ENCODE measurements around the gene SLC12A5. TPM values are rescaled to one million over a fixed set of nuclear protein-coding genes. Genes with fewer than 3 reads are reported as not detected.
"Not testable (repeated sequence)": the region's sequence is repeated elsewhere in the genome, so short reads cannot be mapped to it uniquely, and the experiment has no call there.

Gene SLC12A5
- total and polyA plus RNA-seq, 2 experiments from 2014 or later: 0.55 TPM; not detected in 1

DNA sequence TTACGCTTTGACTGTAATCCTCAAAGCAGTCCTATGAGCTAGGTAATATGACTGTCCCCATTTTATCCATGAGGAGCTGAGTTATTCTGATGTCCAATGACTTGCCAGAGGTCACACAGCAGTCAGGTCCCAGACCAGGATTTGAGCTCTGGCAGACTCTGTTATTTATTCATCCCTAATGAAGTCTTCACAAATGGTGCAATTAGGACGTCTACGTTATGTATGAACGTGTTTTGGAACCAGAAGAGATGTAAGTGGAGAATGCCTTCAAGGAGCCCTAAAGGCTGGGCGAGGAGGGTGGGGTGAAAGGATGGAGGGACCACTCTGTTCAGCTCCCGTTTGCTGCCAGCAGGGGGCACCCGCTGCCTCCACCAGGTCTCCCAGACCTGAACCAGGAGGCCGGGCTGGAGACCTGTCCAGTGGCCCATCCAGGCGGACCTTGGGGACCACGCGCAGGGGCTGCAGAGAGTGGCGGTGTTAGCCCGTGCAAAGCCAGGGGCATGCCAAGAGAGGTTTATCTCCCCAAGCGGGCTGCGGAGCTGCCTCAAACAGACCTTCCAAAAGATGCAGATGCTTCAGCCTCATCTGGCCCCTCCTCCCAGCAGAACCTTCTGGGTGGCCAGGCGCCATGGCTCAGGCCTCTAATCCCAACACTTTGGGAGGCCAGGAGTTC is 41.8 kb upstream of the SLC12A5 start:
- in situ Hi-C loops (cut with MboI): no loop called here
- no peaks in the 10 kb centered on the region for H3K9me3 ChIP-seq (ENCODE audit: low read depth)
- TF ChIP-seq EZH2phosphoT487 (IDR thresholded peaks at IDR 0.05; ENCODE audit: insufficient read depth, low read depth) (no peak), EZH2 (IDR thresholded peaks at IDR 0.05; ENCODE audit: insufficient read depth, poor library complexity, severe bottlenecking) (no peak)
- H4K20me1 ChIP-seq (ENCODE audit: insufficient read depth): no peaks in the 10 kb centered on the region
- H3K9me2 ChIP-seq (ENCODE audit: insufficient read depth): no peaks in the 10 kb centered on the region
- peak; percentile 73 for DNase-seq
- H3K79me2 ChIP-seq (ENCODE audit: insufficient read depth): no peaks in the 10 kb centered on the region
- 4 to 5% methylated on average over 16 of the region's 16 CpGs for WGBS, 2 experiments (ENCODE audit: low coverage in 1 of 2, low lambda C conversion rate in 2 of 2, missing lambda C conversion rate in 2 of 2)
- no peaks in the 10 kb centered on the region for H3F3A ChIP-seq (ENCODE audit: insufficient read depth)
- no peak overlapping the region for H3K4me3 ChIP-seq
- H2AFZ ChIP-seq: no peak overlapping the region
- peaks cover 4% of the 10 kb centered on the region; the same call in 1 of the 2 replicates for H3K27me3 ChIP-seq (replicated peaks; ENCODE audit: insufficient read depth)
- H3K4me1 ChIP-seq (ENCODE audit: insufficient read depth): no peaks in the 10 kb centered on the region
- no peak overlapping the region for H3K27ac ChIP-seq
- H3K36me3 ChIP-seq (ENCODE audit: low read depth): no peaks in the 10 kb centered on the region
- H3K9ac ChIP-seq: no peak overlapping the region
- no peak overlapping the region for H3K4me2 ChIP-seq (ENCODE audit: unreplicated experiment)

GRCh38 chr20:45988830-45989229 is 40.2 kb upstream of the SLC12A5 start:
- H3K4me1 ChIP-seq (ENCODE audit: insufficient read depth); in situ Hi-C loops (cut with MboI); H3F3A ChIP-seq (ENCODE audit: insufficient read depth); H3K36me3 ChIP-seq (ENCODE audit: low read depth); H3K4me3 ChIP-seq; H3K4me2 ChIP-seq (ENCODE audit: unreplicated experiment); H3K9ac ChIP-seq; H4K20me1 ChIP-seq (ENCODE audit: insufficient read depth); H2AFZ ChIP-seq; H3K27me3 ChIP-seq (replicated peaks; ENCODE audit: insufficient read depth); H3K9me2 ChIP-seq (ENCODE audit: insufficient read depth); H3K27ac ChIP-seq; H3K79me2 ChIP-seq (ENCODE audit: insufficient read depth); H3K9me3 ChIP-seq (ENCODE audit: low read depth); DNase-seq: not testable (repeated sequence)
- 67 to 71% methylated on average over 6 of the region's 6 CpGs for WGBS, 2 experiments (ENCODE audit: low coverage in 1 of 2, low lambda C conversion rate in 2 of 2, missing lambda C conversion rate in 2 of 2)

DNA sequence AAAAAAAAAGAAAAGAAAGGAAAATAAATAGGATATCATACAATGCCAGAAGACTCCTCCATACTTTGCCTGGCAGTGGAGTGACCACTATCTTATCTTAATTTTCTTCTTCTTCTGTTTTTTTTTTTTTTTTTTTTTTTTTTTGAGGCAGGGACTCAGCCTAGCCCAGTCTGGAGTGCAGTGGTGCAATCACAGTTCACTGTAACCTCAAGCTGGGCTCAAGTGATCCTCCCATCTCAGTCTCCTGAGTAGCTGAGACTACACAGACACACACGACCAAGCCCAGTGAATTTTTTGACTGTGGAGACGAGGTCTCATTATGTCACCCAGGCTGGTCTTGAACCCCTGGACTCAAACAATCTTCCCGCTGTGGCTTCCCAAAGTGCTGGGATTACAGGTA is 37.4 kb upstream of the SLC12A5 start:
- Histone ChIP-seq H3K27ac (no peak overlapping the region), H3K4me2 (ENCODE audit: unreplicated experiment) (no peak overlapping the region), H3K4me1 (ENCODE audit: insufficient read depth) (0 out of 2 replicates have a peak, but pooled peaks cover 3% of the 10 kb centered on the region), H4K20me1 (ENCODE audit: insufficient read depth) (no peaks in the 10 kb centered on the region), H3K27me3 (replicated peaks; ENCODE audit: insufficient read depth) (peaks cover 4% of the 10 kb centered on the region; the same call in 1 of the 2 replicates), H3F3A (ENCODE audit: insufficient read depth) (no peaks in the 10 kb centered on the region), H3K79me2 (ENCODE audit: insufficient read depth) (no peaks in the 10 kb centered on the region), H3K9me2 (ENCODE audit: insufficient read depth) (no peaks in the 10 kb centered on the region), H3K36me3 (ENCODE audit: low read depth) (no peaks in the 10 kb centered on the region), H3K9ac (no peak overlapping the region), H2AFZ (no peak overlapping the region), H3K9me3 (ENCODE audit: low read depth) (no peaks in the 10 kb centered on the region), H3K4me3 (no peak overlapping the region)
- no peak for DNase-seq
- TF ChIP-seq EZH2 (IDR thresholded peaks at IDR 0.05; ENCODE audit: insufficient read depth, poor library complexity, severe bottlenecking): no peak
- no peak for TF ChIP-seq EZH2phosphoT487 (IDR thresholded peaks at IDR 0.05; ENCODE audit: insufficient read depth, low read depth)
- 51 to 63% methylated on average over 3 of the region's 3 CpGs for WGBS, 2 experiments (ENCODE audit: low coverage in 1 of 2, low lambda C conversion rate in 2 of 2, missing lambda C conversion rate in 2 of 2)
- in situ Hi-C loops (cut with MboI): no loop called here

DNA sequence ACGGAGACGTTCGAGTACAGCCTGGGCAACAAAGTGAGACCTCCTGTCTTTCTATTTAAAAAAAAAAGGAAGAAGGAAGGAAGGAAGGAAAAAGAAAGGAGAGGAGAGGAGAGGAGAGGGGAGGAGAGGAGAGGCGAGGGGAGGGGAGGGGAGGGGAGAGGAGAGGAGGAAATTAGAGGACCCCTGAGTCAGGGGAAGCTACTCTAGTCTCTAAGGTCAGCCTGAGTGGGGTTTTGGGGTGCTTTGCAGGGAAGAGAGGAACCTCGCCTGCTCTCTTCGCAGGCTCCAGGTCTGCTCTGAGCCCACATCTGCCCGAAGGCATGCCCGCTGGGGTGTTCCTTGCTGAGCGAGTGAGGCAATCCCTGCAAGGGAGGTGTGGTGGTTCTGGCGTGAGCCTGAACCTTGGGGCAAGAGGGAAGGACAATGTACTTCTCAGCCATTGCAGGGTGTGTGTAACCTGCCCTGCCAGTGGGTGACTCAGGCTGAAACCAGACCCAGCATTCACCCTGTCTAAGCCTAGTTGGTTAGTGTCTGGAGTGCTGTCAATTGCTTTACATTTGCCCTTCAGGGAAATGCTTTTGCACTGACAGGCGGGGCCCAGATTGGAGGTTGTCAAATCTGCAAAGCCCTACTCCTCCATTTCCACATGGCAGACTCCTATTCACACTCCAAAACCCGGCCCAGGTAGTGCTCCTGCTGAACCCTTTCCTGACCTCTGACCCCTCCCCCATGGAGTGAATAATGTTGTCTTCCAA is 35.6 kb upstream of the SLC12A5 start:
- Histone ChIP-seq H3K9ac (no peak overlapping the region), H3K4me3 (no peak overlapping the region), H3K27me3 (replicated peaks; ENCODE audit: insufficient read depth) (peaks cover 9% of the 10 kb centered on the region; the same call in 1 of the 2 replicates), H3K4me1 (ENCODE audit: insufficient read depth) (0 out of 2 replicates have a peak, but pooled peaks cover 3% of the 10 kb centered on the region), H2AFZ (no peak overlapping the region), H3K4me2 (ENCODE audit: unreplicated experiment) (no peak overlapping the region), H3K9me3 (ENCODE audit: low read depth) (no peaks in the 10 kb centered on the region), H4K20me1 (ENCODE audit: insufficient read depth) (no peaks in the 10 kb centered on the region), H3K79me2 (ENCODE audit: insufficient read depth) (no peaks in the 10 kb centered on the region), H3K27ac (no peak overlapping the region), H3F3A (ENCODE audit: insufficient read depth) (no peaks in the 10 kb centered on the region), H3K9me2 (ENCODE audit: insufficient read depth) (no peaks in the 10 kb centered on the region), H3K36me3 (ENCODE audit: low read depth) (no peaks in the 10 kb centered on the region)
- in situ Hi-C loops (cut with MboI): no loop called here
- TF ChIP-seq EZH2phosphoT487 (IDR thresholded peaks at IDR 0.05; ENCODE audit: insufficient read depth, low read depth): no peak
- TF ChIP-seq EZH2 (IDR thresholded peaks at IDR 0.05; ENCODE audit: insufficient read depth, poor library complexity, severe bottlenecking): no peak
- DNase-seq: peak; percentile 74
- 54 to 59% methylated on average over 11 of the region's 12 CpGs for WGBS, 2 experiments (ENCODE audit: low coverage in 1 of 2, low lambda C conversion rate in 2 of 2, missing lambda C conversion rate in 2 of 2)
